22Rv1 (cell line): Measurements from ENCODE around the gene ABHD12.

ENCODE experiments used
- H3K27ac ChIP-seq: fragments of 450-650 bp; 2 replicates; pipeline ENCODE4 v1.5.1; 2017
- CTCF ChIP-seq: fragments of 450-650 bp; IDR thresholded peaks from 2 replicates; pipeline ENCODE4 v1.5.1; 2017; ENCODE audit warnings: mild to moderate bottlenecking
- ZFX ChIP-seq: fragments of 450-650 bp; IDR thresholded peaks from 2 replicates; pipeline ENCODE4 v1.6.1; 2017; ENCODE audit warnings: antibody characterized with exemption, borderline replicate concordance

The ABHD12 gene

GRCh38 chr20:25390538-25391528, at the start of gene ABHD12:
ABHD12 (minus strand) TSS chr20:25390835; CDS start chr20:25390703, 132 bp downstream.
- no peak for TF ChIP-seq CTCF
- TF ChIP-seq ZFX: no peak
- H3K27ac ChIP-seq: peak within 1 kb of the TSS; percentile 81

GRCh38 chr20:25439328-25439727, 48.7 kb upstream of the ABHD12 start:
- TF ChIP-seq CTCF (no peak), ZFX (no peak)
- no peak overlapping the region for H3K27ac ChIP-seq

- TF ChIP-seq ZFX: no peak
- no peak overlapping the region for H3K27ac ChIP-seq
Measured at GRCh38 chr20:25437153-25437581, 46.5 kb upstream of the ABHD12 start.

- TF ChIP-seq CTCF (no peak), ZFX (no peak)
- H3K27ac ChIP-seq: no peak overlapping the region
Measured at GRCh38 chr20:25424536-25424935, 33.9 kb upstream of the ABHD12 start.

- no peak for TF ChIP-seq ZFX
- TF ChIP-seq CTCF: no peak
- H3K27ac ChIP-seq: no peak overlapping the region
Measured at GRCh38 chr20:25422032-25422431, 31.4 kb upstream of the ABHD12 start.

- no peak overlapping the region for H3K27ac ChIP-seq
- TF ChIP-seq ZFX (no peak), CTCF (no peak)
Measured at GRCh38 chr20:25421102-25421501, 30.5 kb upstream of the ABHD12 start.

GRCh38 chr20:25418776-25419175, 28.1 kb upstream of the ABHD12 start:
- no peak overlapping the region for H3K27ac ChIP-seq
- TF ChIP-seq ZFX: no peak
- no peak for TF ChIP-seq CTCF

GRCh38 chr20:25408890-25409289, 18.3 kb upstream of the ABHD12 start:
- TF ChIP-seq CTCF (no peak), ZFX (no peak)
- peak overlapping the region; percentile 74; the same call in 1 of the 2 replicates for H3K27ac ChIP-seq
